ENCODE measurements around the gene FXYD3. TPM values are rescaled to one million over a fixed set of nuclear protein-coding genes. Genes with fewer than 3 reads are reported as not detected.

FXYD3 gene
- total RNA-seq, 2 experiments from 2014 or later: not detected

- Mint-ChIP-seq H3K4me1 (ENCODE audit: low read depth) (no peaks in the 10 kb centered on the region), H3K4me3 (no peak overlapping the region), H3K27ac (no peak overlapping the region), H3K36me3 (no peaks in the 10 kb centered on the region), H3K27me3 (peaks cover 1% of the 10 kb centered on the region), H3K9me3 (no peaks in the 10 kb centered on the region)
- intact Hi-C loops (cut with micrococcal nuclease): no loop called here
- POLR2A ChIA-PET: no interaction called here
- CTCF ChIA-PET: no interaction called here
- DNase-seq: no peak
These were observed 39.6 kb upstream of the FXYD3 start for GRCh38 chr19:35076026-35076370.

DNA sequence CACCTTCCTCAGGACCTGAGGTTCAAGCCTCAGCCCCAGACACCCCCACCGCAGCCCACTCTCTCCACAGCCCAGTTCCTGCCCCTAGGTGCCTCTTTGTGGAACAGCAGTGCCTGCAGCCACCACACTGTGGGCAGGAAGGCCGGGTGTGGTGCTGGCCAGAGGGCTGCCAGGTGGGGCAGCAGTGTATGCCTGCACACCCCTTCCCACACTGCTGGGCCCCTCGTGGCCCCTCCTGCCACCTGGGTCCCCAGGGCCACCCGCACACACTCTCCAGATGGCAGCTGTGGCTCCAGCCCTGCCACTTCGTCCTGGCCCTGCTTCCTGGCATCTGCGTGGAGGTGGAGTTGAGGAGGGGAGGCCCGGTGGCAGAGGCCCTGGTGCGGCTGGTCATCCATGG, 39.0 kb upstream of the FXYD3 start:
- Mint-ChIP-seq H3K27me3 (peaks cover 1% of the 10 kb centered on the region), H3K27ac (no peak overlapping the region), H3K4me3 (no peak overlapping the region), H3K4me1 (ENCODE audit: low read depth) (no peaks in the 10 kb centered on the region), H3K36me3 (no peaks in the 10 kb centered on the region), H3K9me3 (no peaks in the 10 kb centered on the region)
- ChIA-PET CTCF (no interaction called here), POLR2A (no interaction called here)
- no peak for DNase-seq
- intact Hi-C loops (cut with micrococcal nuclease): no loop called here

DNA sequence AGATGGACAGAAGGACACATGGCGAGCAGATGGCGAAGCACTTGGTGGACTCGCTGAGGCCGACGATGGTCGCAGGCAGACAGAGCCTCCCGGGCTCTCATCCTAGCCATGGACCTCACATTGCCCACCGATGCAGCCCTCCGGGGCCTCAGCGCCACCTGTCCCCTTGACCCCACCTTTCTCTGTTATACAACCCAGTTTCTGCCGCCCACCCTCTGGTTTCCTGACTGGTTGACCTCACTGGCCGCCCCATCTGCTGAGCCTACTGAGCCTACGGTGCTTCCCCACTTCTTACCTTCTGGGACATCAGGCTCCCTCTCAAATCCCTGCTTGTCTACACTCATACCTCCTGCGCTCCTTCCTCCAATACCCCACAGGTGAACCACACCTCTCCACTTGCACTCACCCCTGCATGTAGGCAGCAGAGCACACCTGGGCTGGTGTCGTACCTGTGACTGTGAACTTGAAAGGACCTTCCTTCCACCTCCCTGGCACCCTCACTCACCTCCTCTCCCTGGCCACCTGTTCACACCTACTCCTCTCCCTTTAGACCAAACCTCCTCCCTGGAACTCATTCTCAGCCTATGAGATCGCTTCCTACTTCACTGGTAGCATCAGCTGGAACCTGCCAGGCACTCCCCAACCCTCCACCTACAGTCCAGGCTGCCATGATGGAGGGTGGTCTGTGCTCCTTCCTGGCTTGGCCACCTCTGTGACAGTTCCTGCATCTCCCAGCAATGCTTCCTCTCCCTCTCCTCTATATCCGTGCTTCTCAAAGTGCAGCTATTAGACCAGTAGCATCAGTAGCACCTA, 38.0 kb upstream of the FXYD3 start:
- no peak overlapping the region for H3K27ac Mint-ChIP-seq
- H3K9me3 Mint-ChIP-seq: no peaks in the 10 kb centered on the region
- CTCF ChIA-PET: interaction anchor here (1.0 kb wide), 1 partner anchor 33 kb away, joined by 3 read pairs; no protein-coding TSS in a partner anchor
- intact Hi-C loops (cut with micrococcal nuclease): no loop called here
- peaks cover 1% of the 10 kb centered on the region for H3K27me3 Mint-ChIP-seq
- DNase-seq: no peak
- no peak overlapping the region for H3K4me3 Mint-ChIP-seq
- H3K36me3 Mint-ChIP-seq: no peaks in the 10 kb centered on the region
- H3K4me1 Mint-ChIP-seq (ENCODE audit: low read depth): no peaks in the 10 kb centered on the region
- POLR2A ChIA-PET: interaction anchor here (0.6 kb wide), 1 partner anchor 236 kb away, joined by 3 read pairs; no protein-coding TSS in a partner anchor

DNA sequence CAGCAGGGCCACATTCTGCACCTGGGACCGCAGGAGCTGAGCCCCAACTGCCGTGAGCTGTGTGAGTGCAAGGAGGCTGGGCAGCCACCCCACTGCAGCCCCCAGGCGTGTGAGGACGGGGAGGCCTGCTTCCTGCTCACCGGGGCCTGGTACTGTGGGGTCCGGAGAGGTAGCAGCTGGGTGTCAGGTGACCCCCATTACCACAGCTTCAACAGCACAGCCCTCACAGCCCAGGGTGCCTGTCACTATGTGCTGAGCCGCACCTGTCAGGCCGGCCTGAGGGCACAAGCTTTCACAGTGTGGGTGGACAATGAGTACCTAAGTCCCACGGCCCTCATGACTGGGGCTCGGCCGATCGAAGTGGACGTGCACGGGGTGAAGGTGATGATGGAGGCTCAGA, 35.8 kb upstream of the FXYD3 start:
- Mint-ChIP-seq H3K4me3 (no peak overlapping the region), H3K36me3 (no peaks in the 10 kb centered on the region), H3K4me1 (ENCODE audit: low read depth) (no peaks in the 10 kb centered on the region), H3K27me3 (peaks cover 1% of the 10 kb centered on the region), H3K27ac (no peak overlapping the region), H3K9me3 (no peaks in the 10 kb centered on the region)
- intact Hi-C loops (cut with micrococcal nuclease): no loop called here
- ChIA-PET CTCF (interaction anchor here (1.5 kb wide), 1 partner anchor 13 kb away, joined by 7 read pairs; no protein-coding TSS in a partner anchor), POLR2A (no interaction called here)
- no peak for DNase-seq

DNA sequence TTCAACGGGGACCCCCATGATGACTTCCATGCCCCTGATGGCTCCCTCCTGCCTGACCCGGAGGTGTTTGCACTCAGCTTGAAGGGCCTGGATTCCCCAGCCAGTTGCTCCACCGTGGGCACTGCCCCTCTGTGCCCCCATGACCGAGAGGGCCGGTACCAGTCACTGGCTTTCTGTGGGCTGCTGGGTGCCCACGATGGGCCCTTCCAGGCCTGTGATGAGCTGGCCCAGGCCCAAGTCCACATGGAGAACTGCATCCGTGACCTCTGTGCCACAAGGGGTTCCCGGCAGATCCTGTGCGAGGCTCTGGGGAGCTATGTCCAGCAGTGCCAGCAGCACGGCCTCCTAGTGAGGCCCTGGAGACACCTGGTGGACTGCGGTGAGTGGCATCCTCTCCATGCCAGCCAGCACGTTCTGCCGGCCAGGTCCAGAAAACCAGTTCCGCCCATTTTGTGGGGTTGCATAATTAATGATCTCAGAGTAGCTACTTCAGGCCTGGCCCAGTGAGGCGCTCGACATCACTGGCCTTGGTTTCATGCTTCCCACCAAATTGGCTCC, 34.9 kb upstream of the FXYD3 start:
- ChIA-PET POLR2A (interaction anchor here (1.0 kb wide), 1 partner anchor 44 kb away, joined by 3 read pairs; no protein-coding TSS in a partner anchor), CTCF (interaction anchor here (1.5 to 2.2 kb wide), 2 partner anchors 14 to 36 kb away, joined by 5 to 7 read pairs; no protein-coding TSS in a partner anchor)
- H3K4me3 Mint-ChIP-seq: no peak overlapping the region
- no peak for DNase-seq
- intact Hi-C loops (cut with micrococcal nuclease): no loop called here
- H3K4me1 Mint-ChIP-seq (ENCODE audit: low read depth): peaks cover 2% of the 10 kb centered on the region
- H3K27ac Mint-ChIP-seq: no peak overlapping the region
- H3K36me3 Mint-ChIP-seq: no peaks in the 10 kb centered on the region
- no peaks in the 10 kb centered on the region for H3K9me3 Mint-ChIP-seq
- peaks cover 1% of the 10 kb centered on the region for H3K27me3 Mint-ChIP-seq

- H3K27me3 Mint-ChIP-seq: peaks cover 1% of the 10 kb centered on the region
- no peak for DNase-seq
- POLR2A ChIA-PET: interaction anchor here (1.0 kb wide), 1 partner anchor 44 kb away, joined by 3 read pairs; no protein-coding TSS in a partner anchor
- CTCF ChIA-PET: interaction anchor here (2.2 kb wide), 1 partner anchor 37 kb away, joined by 5 read pairs; no protein-coding TSS in a partner anchor
- H3K4me3 Mint-ChIP-seq: no peak overlapping the region
- intact Hi-C loops (cut with micrococcal nuclease): no loop called here
- H3K9me3 Mint-ChIP-seq: no peaks in the 10 kb centered on the region
- no peaks in the 10 kb centered on the region for H3K36me3 Mint-ChIP-seq
- H3K27ac Mint-ChIP-seq: no peak overlapping the region
- peaks cover 4% of the 10 kb centered on the region for H3K4me1 Mint-ChIP-seq (ENCODE audit: low read depth)
These were observed 34.4 kb upstream of the FXYD3 start for GRCh38 chr19:35081201-35081600.

GRCh38 chr19:35083691-35084508, 31.7 kb upstream of the FXYD3 start:
- no peaks in the 10 kb centered on the region for H3K27me3 Mint-ChIP-seq
- ChIA-PET POLR2A (no interaction called here), CTCF (interaction anchor here (0.9 to 1.3 kb wide), 2 partner anchors 17 kb away, joined by 3 to 7 read pairs; no protein-coding TSS in a partner anchor)
- DNase-seq: no peak
- H3K4me1 Mint-ChIP-seq (ENCODE audit: low read depth): peaks cover 4% of the 10 kb centered on the region
- H3K9me3 Mint-ChIP-seq: no peaks in the 10 kb centered on the region
- intact Hi-C loops (cut with micrococcal nuclease): no loop called here
- no peaks in the 10 kb centered on the region for H3K36me3 Mint-ChIP-seq
- no peak overlapping the region for H3K4me3 Mint-ChIP-seq
- H3K27ac Mint-ChIP-seq: no peak overlapping the region

GRCh38 chr19:35084509-35084762, 31.2 kb upstream of the FXYD3 start:
- Mint-ChIP-seq H3K27me3 (no peaks in the 10 kb centered on the region), H3K4me1 (ENCODE audit: low read depth) (peaks cover 4% of the 10 kb centered on the region), H3K27ac (no peak overlapping the region), H3K36me3 (no peaks in the 10 kb centered on the region), H3K9me3 (no peaks in the 10 kb centered on the region), H3K4me3 (no peak overlapping the region)
- ChIA-PET POLR2A (no interaction called here), CTCF (interaction anchor here (0.9 kb wide), 1 partner anchor 18 kb away, joined by 3 read pairs; no protein-coding TSS in a partner anchor)
- intact Hi-C loops (cut with micrococcal nuclease): no loop called here
- DNase-seq: no peak

DNA sequence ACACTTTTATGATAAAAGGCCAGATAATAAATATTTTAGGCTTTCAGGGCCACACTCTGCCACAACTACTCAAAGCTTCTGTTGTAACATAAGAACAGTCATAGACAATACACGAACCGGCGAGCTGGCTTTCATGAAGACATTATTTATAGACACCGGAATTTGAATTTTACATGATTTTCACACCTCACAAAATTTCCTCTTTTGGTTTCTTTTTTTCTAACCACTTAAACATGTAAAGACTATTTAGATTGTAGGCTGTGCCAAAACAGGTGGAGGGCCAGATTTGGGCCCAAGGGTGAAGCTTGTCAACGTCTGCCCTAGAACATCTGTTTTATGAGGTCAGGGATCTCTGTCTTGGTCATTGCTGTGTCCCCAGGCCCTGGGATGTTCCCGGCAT, 29.7 kb upstream of the FXYD3 start:
- H3K27ac Mint-ChIP-seq: no peak overlapping the region
- DNase-seq: no peak
- H3K36me3 Mint-ChIP-seq: no peaks in the 10 kb centered on the region
- H3K4me1 Mint-ChIP-seq (ENCODE audit: low read depth): peaks cover 10% of the 10 kb centered on the region
- intact Hi-C loops (cut with micrococcal nuclease): no loop called here
- H3K27me3 Mint-ChIP-seq: peaks cover 4% of the 10 kb centered on the region
- H3K9me3 Mint-ChIP-seq: no peaks in the 10 kb centered on the region
- no peak overlapping the region for H3K4me3 Mint-ChIP-seq
- POLR2A ChIA-PET: no interaction called here
- CTCF ChIA-PET: interaction anchor here (0.8 to 3.8 kb wide), 5 partner anchors 16 to 42 kb away, joined by 3 to 22 read pairs (median 4); no protein-coding TSS in a partner anchor

GRCh38 chr19:35086455-35086854, 29.2 kb upstream of the FXYD3 start:
- Mint-ChIP-seq H3K4me1 (ENCODE audit: low read depth) (peaks cover 10% of the 10 kb centered on the region), H3K9me3 (no peaks in the 10 kb centered on the region), H3K4me3 (no peak overlapping the region), H3K36me3 (no peaks in the 10 kb centered on the region), H3K27me3 (peaks cover 6% of the 10 kb centered on the region), H3K27ac (no peak overlapping the region)
- intact Hi-C loops (cut with micrococcal nuclease): no loop called here
- POLR2A ChIA-PET: no interaction called here
- CTCF ChIA-PET: interaction anchor here (0.8 to 3.8 kb wide), 6 partner anchors 17 to 409 kb away, joined by 3 to 22 read pairs (median 4); no protein-coding TSS in a partner anchor
- DNase-seq: no peak

GRCh38 chr19:35087393-35087792, 28.2 kb upstream of the FXYD3 start:
- POLR2A ChIA-PET: no interaction called here
- H3K4me3 Mint-ChIP-seq: no peak overlapping the region
- H3K36me3 Mint-ChIP-seq: no peaks in the 10 kb centered on the region

More at GRCh38 chr19:35087393-35087792, 28.2 kb upstream of the FXYD3 start:
- peaks cover 6% of the 10 kb centered on the region for H3K27me3 Mint-ChIP-seq
- intact Hi-C loops (cut with micrococcal nuclease): no loop called here
- H3K9me3 Mint-ChIP-seq: no peaks in the 10 kb centered on the region
- CTCF ChIA-PET: interaction anchor here (0.7 to 3.8 kb wide), 4 partner anchors 21 to 408 kb away, joined by 3 to 22 read pairs (median 12); no protein-coding TSS in a partner anchor
- no peak for DNase-seq
- H3K4me1 Mint-ChIP-seq (ENCODE audit: low read depth): peaks cover 10% of the 10 kb centered on the region
- H3K27ac Mint-ChIP-seq: no peak overlapping the region

Data from activated CD4-positive, alpha-beta memory T cell treated with anti-CD3 and anti-CD28 coated beads for 36 hours (primary cell).